Suprapubic skin (tissue), 4 donors: Measurements from ENCODE around the gene MGME1. TPM values are rescaled to one million over a fixed set of nuclear protein-coding genes. Genes with fewer than 3 reads are reported as not detected.
"Not testable (repeated sequence)": the region's sequence is repeated elsewhere in the genome, so short reads cannot be mapped to it uniquely, and the experiment has no call there.

Experiments
- DNase-seq, 2 donors: peaks; one replicate each; pipeline ENCODE4 v3.0.0-alpha.2; 2019; ENCODE audit warnings: low spot score in 2 of 2
- H3K27ac ChIP-seq: fragments of 200-600 bp; sonication (generic); one replicate; pipeline ENCODE4 v1.5.1; 2019
- H3K27me3 ChIP-seq: fragments of 200-600 bp; sonication (generic); one replicate; pipeline ENCODE4 v1.5.1; 2019
- H3K36me3 ChIP-seq: fragments of 200-600 bp; sonication (generic); one replicate; pipeline ENCODE4 v1.5.1; 2019
- H3K4me1 ChIP-seq: fragments of 200-600 bp; sonication (generic); one replicate; pipeline ENCODE4 v1.5.1; 2019
- H3K4me3 ChIP-seq: fragments of 200-600 bp; sonication (generic); one replicate; pipeline ENCODE4 v1.5.1; 2019; ENCODE audit warnings: mild to moderate bottlenecking
- H3K9me3 ChIP-seq: fragments of 200-600 bp; sonication (generic); one replicate; pipeline ENCODE4 v1.5.1; 2019
- EP300 ChIP-seq: sonication (generic); formaldehyde crosslinking; IDR thresholded peaks from one replicate; pipeline ENCODE4 v1.6.1; 2017; ENCODE audit warnings: antibody characterized with exemption
- POLR2A ChIP-seq, 2 donors: fragments of 450-650 bp; IDR thresholded peaks; one replicate each; pipeline ENCODE4 v1.6.1; 2017; ENCODE audit warnings: antibody characterized with exemption in 2 of 2, mild to moderate bottlenecking in 2 of 2, moderate library complexity in 2 of 2
- POLR2AphosphoS5 ChIP-seq, 3 donors: sonication (generic); formaldehyde crosslinking; IDR thresholded peaks; one replicate each; pipeline ENCODE4 v1.6.1; 2017; ENCODE audit warnings: antibody characterized with exemption in 3 of 3
- WGBS: methylation state at CpG from one replicate; pipeline ENCODE4 v1.1.5; 2018; 5-methylcytosine and 5-hydroxymethylcytosine counted together
- total RNA-seq, 4 donors: library from RNA; depleted of rRNA; stranded (reverse); fragments of >200 nt; gene quantifications; one replicate each; pipeline ENCODE4 v1.1.0, GENCODE V29; 2016
- TF ChIP-seq, protein P1 (sequence below), 2 donors: fragments of 200-600 bp in 1 of 2; fragments of 450-650 bp in 1 of 2; sonication (generic) in 1 of 2; IDR thresholded peaks; one replicate each; pipeline ENCODE4 v1.5.1; 2016 to 2019; ENCODE audit warnings: antibody characterized with exemption in 2 of 2, mild to moderate bottlenecking in 1 of 2, moderate library complexity in 1 of 2

MGME1 gene
- total RNA-seq, 4 donors from 2014 or later: 30.2 to 68.1 (median 32.8) TPM

DNA sequence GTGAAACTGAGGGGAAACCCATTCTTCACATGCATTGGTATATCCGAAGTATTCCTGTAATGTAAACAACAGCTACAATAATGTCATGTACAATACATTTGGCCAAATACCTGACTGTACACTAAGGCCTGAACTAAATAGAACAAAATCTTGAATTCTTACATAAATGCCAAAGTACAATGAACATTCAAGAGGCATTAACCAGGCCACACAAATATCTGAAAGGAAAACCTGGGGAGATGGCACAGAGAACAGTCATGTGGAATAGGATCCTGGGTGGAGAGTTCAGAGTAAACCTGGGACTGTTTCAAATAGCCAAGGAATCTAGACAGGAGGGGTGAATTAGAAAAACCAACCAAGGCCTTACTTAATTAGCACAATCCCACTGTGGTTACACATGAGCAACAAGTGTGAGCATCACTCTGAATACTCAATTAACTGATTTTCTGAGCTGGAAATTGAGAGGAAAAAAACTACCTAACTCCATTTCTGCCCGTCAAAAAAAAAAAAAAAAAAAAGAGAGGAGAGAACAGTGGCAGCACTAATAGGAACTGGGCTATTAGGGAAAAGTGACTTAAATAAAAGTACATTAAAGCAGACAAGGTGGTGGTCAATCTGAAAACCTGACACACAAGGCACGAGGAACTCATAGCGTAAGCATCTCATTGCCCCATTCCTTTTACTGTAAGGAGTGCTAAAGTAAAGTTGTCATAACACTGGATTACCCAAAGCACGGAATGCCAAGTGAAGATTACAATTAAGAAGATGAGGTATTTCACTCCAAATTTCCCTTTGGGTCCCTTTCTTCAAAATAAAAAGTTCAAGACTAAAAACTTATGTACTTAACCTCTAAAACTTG lies 11.1 kb upstream of the MGME1 start:
- TF ChIP-seq POLR2A (IDR thresholded peaks at IDR 0.05) (no peak), EP300 (no peak), POLR2AphosphoS5 (IDR thresholded peaks at IDR 0.05) (no peak)
- TF ChIP-seq, protein P1, sequence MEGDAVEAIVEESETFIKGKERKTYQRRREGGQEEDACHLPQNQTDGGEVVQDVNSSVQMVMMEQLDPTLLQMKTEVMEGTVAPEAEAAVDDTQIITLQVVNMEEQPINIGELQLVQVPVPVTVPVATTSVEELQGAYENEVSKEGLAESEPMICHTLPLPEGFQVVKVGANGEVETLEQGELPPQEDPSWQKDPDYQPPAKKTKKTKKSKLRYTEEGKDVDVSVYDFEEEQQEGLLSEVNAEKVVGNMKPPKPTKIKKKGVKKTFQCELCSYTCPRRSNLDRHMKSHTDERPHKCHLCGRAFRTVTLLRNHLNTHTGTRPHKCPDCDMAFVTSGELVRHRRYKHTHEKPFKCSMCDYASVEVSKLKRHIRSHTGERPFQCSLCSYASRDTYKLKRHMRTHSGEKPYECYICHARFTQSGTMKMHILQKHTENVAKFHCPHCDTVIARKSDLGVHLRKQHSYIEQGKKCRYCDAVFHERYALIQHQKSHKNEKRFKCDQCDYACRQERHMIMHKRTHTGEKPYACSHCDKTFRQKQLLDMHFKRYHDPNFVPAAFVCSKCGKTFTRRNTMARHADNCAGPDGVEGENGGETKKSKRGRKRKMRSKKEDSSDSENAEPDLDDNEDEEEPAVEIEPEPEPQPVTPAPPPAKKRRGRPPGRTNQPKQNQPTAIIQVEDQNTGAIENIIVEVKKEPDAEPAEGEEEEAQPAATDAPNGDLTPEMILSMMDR (IDR thresholded peaks at IDR 0.05): no peak
- WGBS: 62% methylated on average over 5 of the region's 5 CpGs
- no peak overlapping the region for H3K27ac ChIP-seq
- H3K36me3 ChIP-seq: peaks cover 30% of the 10 kb centered on the region
- DNase-seq: no peak
- H3K4me3 ChIP-seq: no peak overlapping the region
- no peaks in the 10 kb centered on the region for H3K9me3 ChIP-seq
- peaks cover 52% of the 10 kb centered on the region for H3K4me1 ChIP-seq
- no peaks in the 10 kb centered on the region for H3K27me3 ChIP-seq

- TF ChIP-seq EP300 (no peak), POLR2AphosphoS5 (IDR thresholded peaks at IDR 0.05) (no peak), POLR2A (IDR thresholded peaks at IDR 0.05) (no peak)
- TF ChIP-seq, protein P1 (IDR thresholded peaks at IDR 0.05): no peak
- no peaks in the 10 kb centered on the region for H3K9me3 ChIP-seq
- H3K27me3 ChIP-seq: no peaks in the 10 kb centered on the region
- H3K27ac ChIP-seq: peak overlapping the region; percentile 57
- peaks cover 21% of the 10 kb centered on the region for H3K36me3 ChIP-seq
- no peak for DNase-seq
- no peak overlapping the region for H3K4me3 ChIP-seq
- H3K4me1 ChIP-seq: peaks cover 57% of the 10 kb centered on the region
- WGBS: 63% methylated on average over 5 of the region's 5 CpGs
These were observed 10.2 kb upstream of the MGME1 start for GRCh38 chr20:17958373-17959256.

DNA sequence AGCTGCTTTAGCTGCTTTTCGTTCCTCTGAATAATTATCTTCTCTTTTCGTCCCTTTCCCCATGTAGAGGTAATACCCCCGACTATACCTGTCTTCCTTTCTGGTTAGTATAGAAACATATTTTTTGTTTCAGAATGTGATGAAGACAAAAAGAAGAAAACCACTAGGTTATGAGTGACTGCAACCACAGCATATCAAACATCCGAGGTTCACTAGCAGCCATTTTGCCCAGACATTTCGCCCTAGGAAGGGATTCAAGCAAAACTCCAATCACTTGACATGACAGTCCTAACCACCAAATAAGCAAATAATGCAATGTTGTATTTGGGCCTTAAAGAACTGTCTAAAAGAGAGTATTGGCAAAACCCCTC lies 9.6 kb upstream of the MGME1 start:
- peaks cover 63% of the 10 kb centered on the region for H3K4me1 ChIP-seq
- TF ChIP-seq, protein P1 (IDR thresholded peaks at IDR 0.05): no peak
- TF ChIP-seq EP300: no peak
- no peak for TF ChIP-seq POLR2AphosphoS5 (IDR thresholded peaks at IDR 0.05)
- TF ChIP-seq POLR2A (IDR thresholded peaks at IDR 0.05): no peak
- peak overlapping the region; percentile 57 for H3K27ac ChIP-seq
- H3K27me3 ChIP-seq: no peaks in the 10 kb centered on the region
- no peak overlapping the region for H3K4me3 ChIP-seq
- DNase-seq: no peak
- H3K9me3 ChIP-seq: no peaks in the 10 kb centered on the region
- peaks cover 15% of the 10 kb centered on the region for H3K36me3 ChIP-seq
- WGBS: 78% methylated on average over 5 of the region's 5 CpGs

DNA sequence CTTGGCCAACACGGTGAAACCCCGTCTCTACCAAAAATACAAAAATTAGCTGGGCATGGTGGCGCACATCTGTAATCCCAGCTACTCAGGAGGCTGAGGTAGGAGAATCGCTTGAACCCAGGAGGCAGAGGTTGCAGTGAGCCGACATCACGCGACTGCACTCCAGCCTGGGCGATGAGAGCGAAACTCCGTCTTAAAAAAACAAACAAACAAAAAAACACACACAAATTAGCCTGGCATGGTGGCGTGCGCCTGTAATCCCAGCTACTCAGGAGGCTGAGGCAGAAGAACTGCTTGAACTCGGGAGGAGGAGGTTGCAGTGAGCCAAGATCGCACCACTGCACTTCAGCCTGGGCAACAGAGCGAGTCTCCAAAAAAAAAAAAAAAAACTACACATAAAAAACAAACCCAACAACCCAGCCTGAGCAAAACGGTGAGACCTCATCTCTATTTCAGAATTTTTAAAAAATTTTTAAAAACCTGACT lies 8.4 kb upstream of the MGME1 start:
- H3K9me3 ChIP-seq, H3K36me3 ChIP-seq, H3K27me3 ChIP-seq, DNase-seq: not testable (repeated sequence)
- H3K4me1 ChIP-seq: peaks cover 75% of the 10 kb centered on the region
- WGBS: 89% methylated on average over 16 of the region's 16 CpGs
- H3K27ac ChIP-seq: peak overlapping the region; percentile 57
- H3K4me3 ChIP-seq: peak overlapping the region; percentile 11

DNA sequence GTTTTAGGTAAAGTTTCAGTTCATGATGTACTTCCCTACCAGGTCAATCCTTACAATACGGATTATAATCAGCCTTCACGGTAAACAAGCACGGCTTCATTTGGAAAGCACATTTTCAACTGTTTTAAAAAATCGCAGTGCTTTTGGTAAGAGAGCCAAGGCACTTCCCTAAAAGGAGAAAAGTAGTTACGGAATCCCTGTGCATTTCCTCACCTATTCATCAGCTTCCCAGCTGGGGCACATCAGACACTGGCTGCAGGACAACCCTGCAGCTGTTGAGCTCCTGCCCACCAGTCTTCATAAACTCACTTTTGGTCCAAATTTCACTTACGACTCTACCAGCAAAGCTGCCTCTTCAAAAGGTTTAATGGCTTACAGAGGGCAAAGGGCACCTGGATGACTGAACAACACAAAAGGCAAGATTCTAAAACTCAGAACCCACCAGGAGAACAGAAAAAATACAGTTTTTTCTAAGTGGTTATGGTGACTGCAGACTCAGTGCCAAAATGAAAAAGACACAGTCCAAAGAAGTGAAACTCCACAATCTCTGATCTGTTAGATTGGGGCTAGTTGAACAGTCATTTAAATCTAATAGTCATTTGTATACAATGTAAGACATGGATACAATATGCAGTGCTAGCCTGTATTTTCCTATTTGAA lies 7.8 kb upstream of the MGME1 start:
- Histone ChIP-seq H3K4me3 (peak overlapping the region; percentile 11), H3K36me3 (no peaks in the 10 kb centered on the region), H3K4me1 (peaks cover 81% of the 10 kb centered on the region), H3K9me3 (no peaks in the 10 kb centered on the region), H3K27ac (peak overlapping the region; percentile 60), H3K27me3 (no peaks in the 10 kb centered on the region)
- no peak for DNase-seq
- 49% methylated on average over 6 of the region's 6 CpGs for WGBS
- no peak for TF ChIP-seq POLR2AphosphoS5 (IDR thresholded peaks at IDR 0.05)
- TF ChIP-seq EP300: no peak
- TF ChIP-seq, protein P1 (IDR thresholded peaks at IDR 0.05): no peak
- no peak for TF ChIP-seq POLR2A (IDR thresholded peaks at IDR 0.05)
